ENCODE results near the gene MYO9B. TPM values are rescaled to one million over a fixed set of nuclear protein-coding genes. Genes with fewer than 3 reads are reported as not detected.
"Not testable (repeated sequence)": the region's sequence is repeated elsewhere in the genome, so short reads cannot be mapped to it uniquely, and the experiment has no call there.

Gene MYO9B
- total RNA-seq, 1 donor from 2014 or later = 137 TPM

- H3K36me3 Mint-ChIP-seq (ENCODE audit: low read depth) = peaks cover 38% of the 10 kb centered on the region
- intact Hi-C loops (cut with micrococcal nuclease) = no loop called here
- no peaks in the 10 kb centered on the region for H3K27me3 Mint-ChIP-seq (ENCODE audit: insufficient read depth)
- no peaks in the 10 kb centered on the region for H3K9me3 Mint-ChIP-seq
- no peak for DNase-seq (ENCODE audit: low spot score)
- H3K27ac Mint-ChIP-seq = no peak overlapping the region
- peaks cover 14% of the 10 kb centered on the region for H3K4me1 Mint-ChIP-seq (ENCODE audit: low read depth)
- H3K4me3 Mint-ChIP-seq = no peak overlapping the region
Observed at GRCh38 chr19:17103177-17103576, 27.6 kb downstream of the MYO9B start.

GRCh38 chr19:17104679-17105078, 29.1 kb downstream of the MYO9B start:
- Mint-ChIP-seq H3K27ac (peak overlapping the region; percentile 70), H3K9me3 (no peaks in the 10 kb centered on the region), H3K4me3 (no peak overlapping the region), H3K4me1 (ENCODE audit: low read depth) (peaks cover 19% of the 10 kb centered on the region), H3K36me3 (ENCODE audit: low read depth) (peaks cover 40% of the 10 kb centered on the region), H3K27me3 (ENCODE audit: insufficient read depth) (no peaks in the 10 kb centered on the region)
- intact Hi-C loops (cut with micrococcal nuclease) = no loop called here
- DNase-seq (ENCODE audit: low spot score) = no peak

GRCh38 chr19:17105556-17105955, 30.0 kb downstream of the MYO9B start:
- H3K4me3 Mint-ChIP-seq = no peak overlapping the region
- H3K4me1 Mint-ChIP-seq (ENCODE audit: low read depth) = peaks cover 25% of the 10 kb centered on the region
- no peak for DNase-seq (ENCODE audit: low spot score)
- H3K27me3 Mint-ChIP-seq (ENCODE audit: insufficient read depth) = no peaks in the 10 kb centered on the region
- no peaks in the 10 kb centered on the region for H3K9me3 Mint-ChIP-seq
- intact Hi-C loops (cut with micrococcal nuclease) = no loop called here
- peaks cover 41% of the 10 kb centered on the region for H3K36me3 Mint-ChIP-seq (ENCODE audit: low read depth)
- H3K27ac Mint-ChIP-seq = no peak overlapping the region

- H3K27ac Mint-ChIP-seq; H3K27me3 Mint-ChIP-seq (ENCODE audit: insufficient read depth); DNase-seq (ENCODE audit: low spot score); intact Hi-C loops (cut with micrococcal nuclease); H3K9me3 Mint-ChIP-seq; H3K4me3 Mint-ChIP-seq: not testable (repeated sequence)
- H3K4me1 Mint-ChIP-seq (ENCODE audit: low read depth) = peaks cover 25% of the 10 kb centered on the region
- peaks cover 36% of the 10 kb centered on the region for H3K36me3 Mint-ChIP-seq (ENCODE audit: low read depth)
Observed at GRCh38 chr19:17106964-17107363, 31.4 kb downstream of the MYO9B start.

GRCh38 chr19:17107546-17108452, 32.2 kb downstream of the MYO9B start:
- no peak overlapping the region for H3K4me3 Mint-ChIP-seq
- H3K9me3 Mint-ChIP-seq = no peaks in the 10 kb centered on the region
- H3K27me3 Mint-ChIP-seq (ENCODE audit: insufficient read depth) = no peaks in the 10 kb centered on the region
- H3K4me1 Mint-ChIP-seq (ENCODE audit: low read depth) = peaks cover 25% of the 10 kb centered on the region
- H3K27ac Mint-ChIP-seq = no peak overlapping the region
- no peak for DNase-seq (ENCODE audit: low spot score)
- intact Hi-C loops (cut with micrococcal nuclease) = no loop called here
- peaks cover 33% of the 10 kb centered on the region for H3K36me3 Mint-ChIP-seq (ENCODE audit: low read depth)

GRCh38 chr19:17108453-17108784, 32.8 kb downstream of the MYO9B start:
- peaks cover 19% of the 10 kb centered on the region for H3K4me1 Mint-ChIP-seq (ENCODE audit: low read depth)
- no peak overlapping the region for H3K4me3 Mint-ChIP-seq
- H3K27ac Mint-ChIP-seq = no peak overlapping the region
- intact Hi-C loops (cut with micrococcal nuclease) = no loop called here
- no peaks in the 10 kb centered on the region for H3K27me3 Mint-ChIP-seq (ENCODE audit: insufficient read depth)
- peaks cover 29% of the 10 kb centered on the region for H3K36me3 Mint-ChIP-seq (ENCODE audit: low read depth)
- DNase-seq (ENCODE audit: low spot score) = no peak
- H3K9me3 Mint-ChIP-seq = no peaks in the 10 kb centered on the region

GRCh38 chr19:17109300-17109699, 33.7 kb downstream of the MYO9B start:
- Mint-ChIP-seq H3K36me3 (ENCODE audit: low read depth) (peaks cover 28% of the 10 kb centered on the region), H3K9me3 (no peaks in the 10 kb centered on the region), H3K27me3 (ENCODE audit: insufficient read depth) (no peaks in the 10 kb centered on the region), H3K27ac (peak overlapping the region; percentile 27), H3K4me1 (ENCODE audit: low read depth) (peaks cover 18% of the 10 kb centered on the region), H3K4me3 (peak overlapping the region; percentile 15)
- intact Hi-C loops (cut with micrococcal nuclease) = no loop called here
- no peak for DNase-seq (ENCODE audit: low spot score)

GRCh38 chr19:17109962-17110598, 34.5 kb downstream of the MYO9B start:
- DNase-seq (ENCODE audit: low spot score) = peak; percentile 6
- intact Hi-C loops (cut with micrococcal nuclease) = loop anchor here (2.0 kb wide), 1 partner anchor 15 kb away; no protein-coding TSS in a partner anchor
- Mint-ChIP-seq H3K27me3 (ENCODE audit: insufficient read depth) (no peaks in the 10 kb centered on the region), H3K27ac (peak overlapping the region; percentile 27), H3K4me3 (peak overlapping the region; percentile 15), H3K36me3 (ENCODE audit: low read depth) (peaks cover 26% of the 10 kb centered on the region), H3K4me1 (ENCODE audit: low read depth) (peaks cover 18% of the 10 kb centered on the region), H3K9me3 (no peaks in the 10 kb centered on the region)

GRCh38 chr19:17110599-17110966, 35.0 kb downstream of the MYO9B start:
- H3K4me3 Mint-ChIP-seq = no peak overlapping the region
- H3K9me3 Mint-ChIP-seq = no peaks in the 10 kb centered on the region
- H3K4me1 Mint-ChIP-seq (ENCODE audit: low read depth) = peaks cover 18% of the 10 kb centered on the region
- H3K27ac Mint-ChIP-seq = no peak overlapping the region
- H3K27me3 Mint-ChIP-seq (ENCODE audit: insufficient read depth) = no peaks in the 10 kb centered on the region
- intact Hi-C loops (cut with micrococcal nuclease) = loop anchor here (2.0 kb wide), 1 partner anchor 14 kb away; no protein-coding TSS in a partner anchor
- H3K36me3 Mint-ChIP-seq (ENCODE audit: low read depth) = peaks cover 25% of the 10 kb centered on the region
- no peak for DNase-seq (ENCODE audit: low spot score)

- H3K9me3 Mint-ChIP-seq = no peaks in the 10 kb centered on the region
- H3K4me1 Mint-ChIP-seq (ENCODE audit: low read depth) = peaks cover 18% of the 10 kb centered on the region
- no peak for DNase-seq (ENCODE audit: low spot score)
- no peaks in the 10 kb centered on the region for H3K27me3 Mint-ChIP-seq (ENCODE audit: insufficient read depth)
- peaks cover 21% of the 10 kb centered on the region for H3K36me3 Mint-ChIP-seq (ENCODE audit: low read depth)
- intact Hi-C loops (cut with micrococcal nuclease) = loop anchor here (2.0 kb wide), 1 partner anchor 13 kb away; no protein-coding TSS in a partner anchor
- no peak overlapping the region for H3K4me3 Mint-ChIP-seq
- H3K27ac Mint-ChIP-seq = peak overlapping the region; percentile 45
Observed at GRCh38 chr19:17111766-17112165, 36.2 kb downstream of the MYO9B start.

- Mint-ChIP-seq H3K4me1 (ENCODE audit: low read depth) (peaks cover 18% of the 10 kb centered on the region), H3K9me3 (no peaks in the 10 kb centered on the region), H3K36me3 (ENCODE audit: low read depth) (peaks cover 21% of the 10 kb centered on the region), H3K27me3 (ENCODE audit: insufficient read depth) (no peaks in the 10 kb centered on the region), H3K4me3 (no peak overlapping the region), H3K27ac (no peak overlapping the region)
- intact Hi-C loops (cut with micrococcal nuclease) = no loop called here
- no peak for DNase-seq (ENCODE audit: low spot score)
Observed at GRCh38 chr19:17112271-17112670, 36.7 kb downstream of the MYO9B start.

GRCh38 chr19:17112700-17113099, 37.1 kb downstream of the MYO9B start:
- Mint-ChIP-seq H3K27ac (no peak overlapping the region), H3K27me3 (ENCODE audit: insufficient read depth) (no peaks in the 10 kb centered on the region), H3K4me3 (no peak overlapping the region), H3K36me3 (ENCODE audit: low read depth) (peaks cover 19% of the 10 kb centered on the region), H3K9me3 (no peaks in the 10 kb centered on the region), H3K4me1 (ENCODE audit: low read depth) (peaks cover 18% of the 10 kb centered on the region)
- intact Hi-C loops (cut with micrococcal nuclease) = no loop called here
- no peak for DNase-seq (ENCODE audit: low spot score)

GRCh38 chr19:17113127-17113785, 37.7 kb downstream of the MYO9B start:
- H3K9me3 Mint-ChIP-seq = no peaks in the 10 kb centered on the region
- H3K4me1 Mint-ChIP-seq (ENCODE audit: low read depth) = peaks cover 18% of the 10 kb centered on the region
- H3K27me3 Mint-ChIP-seq (ENCODE audit: insufficient read depth) = no peaks in the 10 kb centered on the region
- H3K4me3 Mint-ChIP-seq = no peak overlapping the region
- DNase-seq (ENCODE audit: low spot score) = no peak
- intact Hi-C loops (cut with micrococcal nuclease) = no loop called here
- H3K36me3 Mint-ChIP-seq (ENCODE audit: low read depth) = peaks cover 19% of the 10 kb centered on the region
- H3K27ac Mint-ChIP-seq = no peak overlapping the region

All from activated T-helper 1 cell treated with anti-CD3 and anti-CD28 coated beads, Interleukin-12 subunit alpha, Interleukin-12 subunit beta, Interleukin-2, Interleukin-4 antibody, amounts not matched to agents 30 ng/mL and 10 ng/mL and 1 ng/mL, durations not matched to agents 14 hours and 24 hours and 36 hours (primary cell).